Ishikawa (cell line): ENCODE measurements around the gene POU3F3.

Experiments
- CEBPB ChIP-seq: IDR thresholded peaks from 2 replicates; pipeline ENCODE4 v1.6.1; 2012
- CREB1 ChIP-seq: IDR thresholded peaks from 2 replicates; pipeline ENCODE4 v1.6.1; 2012; ENCODE audit warnings: low read depth
- EGR1 ChIP-seq: IDR thresholded peaks from 2 replicates; pipeline ENCODE4 v1.6.1; 2012
- EP300 ChIP-seq: IDR thresholded peaks from 2 replicates; pipeline ENCODE4 v1.6.1; 2012; ENCODE audit warnings: borderline replicate concordance
- FOXM1 ChIP-seq: IDR thresholded peaks from 2 replicates; pipeline ENCODE4 v1.6.1; 2012; ENCODE audit warnings: low read depth, borderline replicate concordance
- MAX ChIP-seq: IDR thresholded peaks from 2 replicates; pipeline ENCODE4 v1.6.1; 2012
- NFIC ChIP-seq: IDR thresholded peaks from 2 replicates; pipeline ENCODE4 v1.6.1; 2012
- RAD21 ChIP-seq: IDR thresholded peaks from 2 replicates; pipeline ENCODE4 v1.6.1; 2012; ENCODE audit warnings: low read depth
- REST ChIP-seq: IDR thresholded peaks from 2 replicates; pipeline ENCODE4 v1.6.1; 2012; ENCODE audit warnings: low read depth, mild to moderate bottlenecking
- TAF1 ChIP-seq: IDR thresholded peaks from 2 replicates; pipeline ENCODE4 v1.6.1; 2012; ENCODE audit warnings: low read depth, mild to moderate bottlenecking
- TCF12 ChIP-seq: IDR thresholded peaks from 2 replicates; pipeline ENCODE4 v1.6.1; 2012; ENCODE audit warnings: low read depth
- TEAD4 ChIP-seq: IDR thresholded peaks from 2 replicates; pipeline ENCODE4 v1.6.1; 2012
- USF1 ChIP-seq: IDR thresholded peaks from 2 replicates; pipeline ENCODE4 v1.6.1; 2012
- YY1 ChIP-seq: IDR thresholded peaks from 2 replicates; pipeline ENCODE4 v1.6.1; 2012; ENCODE audit warnings: low read depth
- ZBTB7A ChIP-seq: IDR thresholded peaks from 2 replicates; pipeline ENCODE4 v1.6.1; 2012; ENCODE audit warnings: low read depth

Gene POU3F3

GRCh38 chr2:104845946-104846785 is 7.7 kb upstream of the POU3F3 start:
- TF ChIP-seq REST (no peak), MAX (no peak)

- no peak for TF ChIP-seq TCF12
- TF ChIP-seq ZBTB7A, result no peak
- no peak for TF ChIP-seq MAX
- no peak for TF ChIP-seq EGR1
- TF ChIP-seq TEAD4, result no peak
- no peak for TF ChIP-seq NFIC
- no peak for TF ChIP-seq TAF1
- no peak for TF ChIP-seq YY1
- TF ChIP-seq USF1, result no peak
- TF ChIP-seq CEBPB, result no peak
- TF ChIP-seq CREB1, result no peak
- TF ChIP-seq EP300, result no peak
- no peak for TF ChIP-seq RAD21
- TF ChIP-seq FOXM1, result no peak
- no peak for TF ChIP-seq REST
Measured at GRCh38 chr2:104846786-104847585, 6.9 kb upstream of the POU3F3 start.

GRCh38 chr2:104847586-104848160 is 6.2 kb upstream of the POU3F3 start:
- no peak for TF ChIP-seq ZBTB7A
- TF ChIP-seq NFIC, result no peak
- TF ChIP-seq RAD21, result no peak
- TF ChIP-seq TEAD4, result no peak
- TF ChIP-seq MAX, result no peak
- TF ChIP-seq FOXM1, result no peak
- TF ChIP-seq EGR1, result no peak
- TF ChIP-seq EP300, result no peak
- TF ChIP-seq REST, result no peak

GRCh38 chr2:104848526-104848925 is 5.4 kb upstream of the POU3F3 start:
- TF ChIP-seq EP300, result no peak
- no peak for TF ChIP-seq RAD21
- TF ChIP-seq REST, result no peak
- TF ChIP-seq NFIC, result no peak
- TF ChIP-seq FOXM1, result no peak
- TF ChIP-seq EGR1, result no peak
- TF ChIP-seq TAF1, result no peak
- no peak for TF ChIP-seq TEAD4
- TF ChIP-seq CREB1, result no peak
